Measurements from ENCODE around the gene CAMTA2.
"Not testable (repeated sequence)": the region's sequence is repeated elsewhere in the genome, so short reads cannot be mapped to it uniquely, and the experiment has no call there.

The CAMTA2 gene

GRCh38 chr17:4926577-4927335 is 60.7 kb downstream of the CAMTA2 start:
- not testable (repeated sequence) for DNase-seq

GRCh38 chr17:4921320-4921719 is 66.2 kb downstream of the CAMTA2 start:
- DNase-seq: no peak

GRCh38 chr17:4920351-4921048 is 67.0 kb downstream of the CAMTA2 start:
- no peak for DNase-seq

GRCh38 chr17:4919511-4920047 is 67.9 kb downstream of the CAMTA2 start:
- DNase-seq: no peak
